ENCODE measurements around the gene PRPF38B. TPM values are rescaled to one million over a fixed set of nuclear protein-coding genes. Genes with fewer than 3 reads are reported as not detected.
"Not testable (repeated sequence)": the region's sequence is repeated elsewhere in the genome, so short reads cannot be mapped to it uniquely, and the experiment has no call there.

PRPF38B gene
- total and polyA plus RNA-seq, 4 experiments from 2014 or later: 11.9 to 126 (median 80.1) TPM

GRCh38 chr1:108665067-108665466 is 27.0 kb upstream of the PRPF38B start:
- peak overlapping the region in 1 of 7 donors; percentile 27 for H3K27ac Mint-ChIP-seq
- intact Hi-C loops (cut with micrococcal nuclease): no loop called here
- no peaks in the 10 kb centered on the region for H3K27me3 ChIP-seq (ENCODE audit: insufficient read depth, low read length)
- H3K27me3 Mint-ChIP-seq: no peaks in the 10 kb centered on the region
- H3K36me3 Mint-ChIP-seq: no peaks in the 10 kb centered on the region
- H3K4me3 Mint-ChIP-seq: no peak overlapping the region
- DNase-seq: no peak
- peaks cover 13 to 33% (median 20%) of the 10 kb centered on the region in 4 donors for H3K4me1 Mint-ChIP-seq
- no peak overlapping the region for H3K27ac ChIP-seq (ENCODE audit: low read depth, low read length)
- H3K4me1 ChIP-seq (ENCODE audit: insufficient read depth, low read length): peaks cover 19% of the 10 kb centered on the region
- H3K9me3 Mint-ChIP-seq: no peaks in the 10 kb centered on the region
- POLR2A ChIA-PET (ENCODE audit: partially characterized antibody): interaction anchor here (8.9 kb wide), 1 partner anchor 17 kb away, joined by 536 read pairs; no protein-coding TSS in a partner anchor
- no peak overlapping the region for H3K4me3 ChIP-seq (ENCODE audit: low read length in 2 of 2)
- CTCF ChIA-PET (ENCODE audit: partially characterized antibody): interaction anchor here (1.1 to 9.9 kb wide), 2 partner anchors 20 to 105 kb away, joined by 5 to 123 read pairs; partner anchors contain the start of gene EEIG2
- no peaks in the 10 kb centered on the region for H3K9me3 ChIP-seq (ENCODE audit: control insufficient read depth in 1 of 2, low read length in 2 of 2)
- H3K36me3 ChIP-seq (ENCODE audit: insufficient read depth, low read length): no peaks in the 10 kb centered on the region

GRCh38 chr1:108665771-108666170 is 26.3 kb upstream of the PRPF38B start:
- no peak for DNase-seq
- Histone ChIP-seq H3K4me1 (ENCODE audit: insufficient read depth, low read length) (peaks cover 15% of the 10 kb centered on the region), H3K4me3 (ENCODE audit: low read length in 2 of 2) (no peak overlapping the region), H3K36me3 (ENCODE audit: insufficient read depth, low read length) (no peaks in the 10 kb centered on the region), H3K9me3 (ENCODE audit: control insufficient read depth in 1 of 2, low read length in 2 of 2) (no peaks in the 10 kb centered on the region), H3K27ac (ENCODE audit: low read depth, low read length) (no peak overlapping the region), H3K27me3 (ENCODE audit: insufficient read depth, low read length) (no peaks in the 10 kb centered on the region)
- CTCF ChIA-PET (ENCODE audit: partially characterized antibody): interaction anchor here (1.1 kb wide), 1 partner anchor 106 kb away, joined by 5 read pairs; the partner anchor contains the start of gene EEIG2
- H3K27ac Mint-ChIP-seq: peak overlapping the region in 1 of 7 donors; percentile 73
- H3K9me3 Mint-ChIP-seq: no peaks in the 10 kb centered on the region
- peaks cover 13 to 26% (median 17%) of the 10 kb centered on the region in 4 donors for H3K4me1 Mint-ChIP-seq
- intact Hi-C loops (cut with micrococcal nuclease): no loop called here
- no peaks in the 10 kb centered on the region for H3K27me3 Mint-ChIP-seq
- H3K4me3 Mint-ChIP-seq: no peak overlapping the region
- POLR2A ChIA-PET (ENCODE audit: partially characterized antibody): interaction anchor here (8.9 kb wide), 1 partner anchor 18 kb away, joined by 536 read pairs; no protein-coding TSS in a partner anchor
- no peaks in the 10 kb centered on the region for H3K36me3 Mint-ChIP-seq

- H3K4me1 Mint-ChIP-seq: peaks cover 11 to 17% (median 15%) of the 10 kb centered on the region in 4 donors
- DNase-seq; H3K4me3 ChIP-seq (ENCODE audit: low read length in 2 of 2); intact Hi-C loops (cut with micrococcal nuclease); H3K36me3 Mint-ChIP-seq; H3K4me3 Mint-ChIP-seq; H3K27ac ChIP-seq (ENCODE audit: low read depth, low read length); H3K9me3 ChIP-seq (ENCODE audit: control insufficient read depth in 1 of 2, low read length in 2 of 2); H3K27ac Mint-ChIP-seq; H3K27me3 Mint-ChIP-seq; H3K4me1 ChIP-seq (ENCODE audit: insufficient read depth, low read length); H3K9me3 Mint-ChIP-seq; H3K36me3 ChIP-seq (ENCODE audit: insufficient read depth, low read length); H3K27me3 ChIP-seq (ENCODE audit: insufficient read depth, low read length): not testable (repeated sequence)
- POLR2A ChIA-PET (ENCODE audit: partially characterized antibody): interaction anchor here (1.1 kb wide), 1 partner anchor 21 kb away, joined by 3 read pairs; no protein-coding TSS in a partner anchor
- CTCF ChIA-PET (ENCODE audit: partially characterized antibody): interaction anchor here (2.1 kb wide), 1 partner anchor 25 kb away, joined by 5 read pairs; the partner anchor contains the start of gene PRPF38B
These were observed 24.7 kb upstream of the PRPF38B start for GRCh38 chr1:108667422-108667821.

GRCh38 chr1:108668777-108669176 is 23.3 kb upstream of the PRPF38B start:
- H3K27me3 Mint-ChIP-seq: peaks cover 0 to 1% of the 10 kb centered on the region in 2 donors
- Histone ChIP-seq H3K27ac (ENCODE audit: low read depth, low read length) (no peak overlapping the region), H3K4me1 (ENCODE audit: insufficient read depth, low read length) (no peaks in the 10 kb centered on the region), H3K27me3 (ENCODE audit: insufficient read depth, low read length) (no peaks in the 10 kb centered on the region), H3K4me3 (ENCODE audit: low read length in 2 of 2) (no peak overlapping the region), H3K9me3 (ENCODE audit: control insufficient read depth in 1 of 2, low read length in 2 of 2) (no peaks in the 10 kb centered on the region), H3K36me3 (ENCODE audit: insufficient read depth, low read length) (no peaks in the 10 kb centered on the region)
- ChIA-PET POLR2A (ENCODE audit: partially characterized antibody) (interaction anchor here (1.1 to 3.1 kb wide), 2 partner anchors 22 to 24 kb away, joined by 3 to 11 read pairs; partner anchors contain the start of gene PRPF38B), CTCF (ENCODE audit: partially characterized antibody) (interaction anchor here (2.1 kb wide), 1 partner anchor 24 kb away, joined by 5 read pairs; the partner anchor contains the start of gene PRPF38B)
- H3K4me1 Mint-ChIP-seq: peaks cover 4 to 6% (median 4%) of the 10 kb centered on the region in 4 donors
- DNase-seq: no peak
- intact Hi-C loops (cut with micrococcal nuclease): no loop called here
- H3K9me3 Mint-ChIP-seq: no peaks in the 10 kb centered on the region
- no peak overlapping the region for H3K27ac Mint-ChIP-seq
- no peaks in the 10 kb centered on the region for H3K36me3 Mint-ChIP-seq
- no peak overlapping the region for H3K4me3 Mint-ChIP-seq

GRCh38 chr1:108669679-108670078 is 22.4 kb upstream of the PRPF38B start:
- peaks cover 4 to 6% (median 4%) of the 10 kb centered on the region in 4 donors for H3K4me1 Mint-ChIP-seq
- Histone ChIP-seq H3K36me3 (ENCODE audit: insufficient read depth, low read length) (no peaks in the 10 kb centered on the region), H3K9me3 (ENCODE audit: control insufficient read depth in 1 of 2, low read length in 2 of 2) (no peaks in the 10 kb centered on the region), H3K4me3 (ENCODE audit: low read length in 2 of 2) (no peak overlapping the region), H3K27me3 (ENCODE audit: insufficient read depth, low read length) (no peaks in the 10 kb centered on the region), H3K4me1 (ENCODE audit: insufficient read depth, low read length) (no peaks in the 10 kb centered on the region), H3K27ac (ENCODE audit: low read depth, low read length) (no peak overlapping the region)
- H3K9me3 Mint-ChIP-seq: no peaks in the 10 kb centered on the region
- intact Hi-C loops (cut with micrococcal nuclease): no loop called here
- CTCF ChIA-PET (ENCODE audit: partially characterized antibody): interaction anchor here (1.2 kb wide), 1 partner anchor 8 kb away, joined by 4 read pairs; the partner anchor contains the start of gene HENMT1
- peak overlapping the region in 2 of 7 donors; percentile 2 to 73 for H3K27ac Mint-ChIP-seq
- H3K36me3 Mint-ChIP-seq: no peaks in the 10 kb centered on the region
- DNase-seq: no peak
- no peak overlapping the region for H3K4me3 Mint-ChIP-seq
- peaks cover 0 to 1% of the 10 kb centered on the region in 2 donors for H3K27me3 Mint-ChIP-seq
- POLR2A ChIA-PET (ENCODE audit: partially characterized antibody): interaction anchor here (1.0 to 3.7 kb wide), 6 partner anchors 8 to 25 kb away, joined by 3 to 13 read pairs (median 4); partner anchors contain the start of genes HENMT1 and PRPF38B

- Mint-ChIP-seq H3K4me1 (peaks cover 4 to 6% (median 4%) of the 10 kb centered on the region in 4 donors), H3K27ac (peak overlapping the region in 3 of 7 donors; percentile 2 to 73 (median 25)), H3K27me3 (peaks cover 0 to 1% of the 10 kb centered on the region in 2 donors), H3K36me3 (no peaks in the 10 kb centered on the region), H3K9me3 (no peaks in the 10 kb centered on the region), H3K4me3 (no peak overlapping the region)
- Histone ChIP-seq H3K4me1 (ENCODE audit: insufficient read depth, low read length) (no peaks in the 10 kb centered on the region), H3K36me3 (ENCODE audit: insufficient read depth, low read length) (no peaks in the 10 kb centered on the region), H3K9me3 (ENCODE audit: control insufficient read depth in 1 of 2, low read length in 2 of 2) (no peaks in the 10 kb centered on the region), H3K27ac (ENCODE audit: low read depth, low read length) (no peak overlapping the region), H3K27me3 (ENCODE audit: insufficient read depth, low read length) (no peaks in the 10 kb centered on the region), H3K4me3 (ENCODE audit: low read length in 2 of 2) (no peak overlapping the region)
- ChIA-PET CTCF (ENCODE audit: partially characterized antibody) (interaction anchor here (1.2 kb wide), 1 partner anchor 9 kb away, joined by 4 read pairs; the partner anchor contains the start of gene HENMT1), POLR2A (ENCODE audit: partially characterized antibody) (interaction anchor here (1.0 to 3.7 kb wide), 7 partner anchors 9 to 26 kb away, joined by 3 to 13 read pairs (median 4); partner anchors contain the start of genes HENMT1 and PRPF38B)
- no peak for DNase-seq
- intact Hi-C loops (cut with micrococcal nuclease): no loop called here
These were observed 21.9 kb upstream of the PRPF38B start for GRCh38 chr1:108670131-108670773.

GRCh38 chr1:108671143-108671542 is 21.0 kb upstream of the PRPF38B start:
- no peaks in the 10 kb centered on the region for H3K36me3 Mint-ChIP-seq
- POLR2A ChIA-PET (ENCODE audit: partially characterized antibody): interaction anchor here (1.4 to 3.7 kb wide), 4 partner anchors 10 to 27 kb away, joined by 3 to 13 read pairs (median 7); partner anchors contain the start of genes HENMT1 and PRPF38B
- H3K27ac ChIP-seq (ENCODE audit: low read depth, low read length): no peak overlapping the region
- CTCF ChIA-PET (ENCODE audit: partially characterized antibody): interaction anchor here (1.0 kb wide), 1 partner anchor 27 kb away, joined by 3 read pairs; no protein-coding TSS in a partner anchor
- H3K9me3 Mint-ChIP-seq: no peaks in the 10 kb centered on the region
- H3K27me3 Mint-ChIP-seq: peaks cover 0 to 1% of the 10 kb centered on the region in 2 donors
- no peak overlapping the region for H3K27ac Mint-ChIP-seq
- no peaks in the 10 kb centered on the region for H3K9me3 ChIP-seq (ENCODE audit: control insufficient read depth in 1 of 2, low read length in 2 of 2)
- H3K4me3 Mint-ChIP-seq: no peak overlapping the region
- no peak for DNase-seq
- intact Hi-C loops (cut with micrococcal nuclease): no loop called here
- no peaks in the 10 kb centered on the region for H3K36me3 ChIP-seq (ENCODE audit: insufficient read depth, low read length)
- H3K4me1 Mint-ChIP-seq: peaks cover 4 to 6% (median 4%) of the 10 kb centered on the region in 4 donors
- H3K4me3 ChIP-seq (ENCODE audit: low read length in 2 of 2): no peak overlapping the region
- H3K27me3 ChIP-seq (ENCODE audit: insufficient read depth, low read length): no peaks in the 10 kb centered on the region
- no peaks in the 10 kb centered on the region for H3K4me1 ChIP-seq (ENCODE audit: insufficient read depth, low read length)

Data from CD4-positive, alpha-beta memory T cell (primary cell).